GM19467 (cell line): Measurements from ENCODE around the gene MBP.

Experiments used
- ATAC-seq: cut with Tn5 transposase; IDR thresholded peaks from one replicate; pipeline ENCODE4 v1.9.1; 2021; ENCODE audit warnings: mild to moderate bottlenecking, moderate library complexity; ENCODE audit not compliant: unreplicated experiment

Gene MBP

DNA sequence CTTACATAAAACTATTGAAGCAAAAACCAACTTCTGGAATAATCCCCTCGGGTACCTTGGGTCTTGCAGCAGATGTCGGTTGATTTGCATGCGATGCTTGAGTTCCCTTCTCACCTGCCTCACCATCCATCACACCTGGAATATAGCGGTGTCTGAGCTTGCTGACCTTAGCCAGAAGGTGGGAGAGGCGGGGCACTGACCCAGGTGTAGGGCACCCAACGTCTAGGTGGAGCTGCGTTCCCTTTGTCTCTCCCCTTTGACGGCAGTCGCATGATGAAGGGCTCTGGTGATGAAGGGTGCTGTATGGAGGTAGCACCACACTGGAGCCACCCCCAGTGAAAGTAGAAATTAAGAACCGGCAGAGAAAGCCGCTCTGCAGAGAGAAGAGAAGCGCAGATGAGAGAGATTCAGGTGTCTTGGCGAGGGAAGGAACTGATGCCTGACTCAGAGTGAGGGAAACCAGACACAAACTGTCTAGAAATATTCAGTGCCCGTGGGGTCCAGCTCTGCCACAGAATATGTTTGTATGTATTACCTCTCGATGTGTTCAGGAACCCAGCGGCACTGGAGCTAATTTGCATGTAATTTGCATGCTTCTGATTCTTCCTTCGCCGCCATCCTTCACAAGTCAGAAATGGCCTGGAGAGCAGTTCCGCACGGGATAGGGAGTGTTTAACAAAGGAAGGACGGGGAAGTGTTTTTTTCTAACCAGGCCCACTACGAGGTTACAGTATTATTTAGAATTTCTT, 19.4 kb upstream of the MBP start:
- ATAC-seq, result no peak

DNA sequence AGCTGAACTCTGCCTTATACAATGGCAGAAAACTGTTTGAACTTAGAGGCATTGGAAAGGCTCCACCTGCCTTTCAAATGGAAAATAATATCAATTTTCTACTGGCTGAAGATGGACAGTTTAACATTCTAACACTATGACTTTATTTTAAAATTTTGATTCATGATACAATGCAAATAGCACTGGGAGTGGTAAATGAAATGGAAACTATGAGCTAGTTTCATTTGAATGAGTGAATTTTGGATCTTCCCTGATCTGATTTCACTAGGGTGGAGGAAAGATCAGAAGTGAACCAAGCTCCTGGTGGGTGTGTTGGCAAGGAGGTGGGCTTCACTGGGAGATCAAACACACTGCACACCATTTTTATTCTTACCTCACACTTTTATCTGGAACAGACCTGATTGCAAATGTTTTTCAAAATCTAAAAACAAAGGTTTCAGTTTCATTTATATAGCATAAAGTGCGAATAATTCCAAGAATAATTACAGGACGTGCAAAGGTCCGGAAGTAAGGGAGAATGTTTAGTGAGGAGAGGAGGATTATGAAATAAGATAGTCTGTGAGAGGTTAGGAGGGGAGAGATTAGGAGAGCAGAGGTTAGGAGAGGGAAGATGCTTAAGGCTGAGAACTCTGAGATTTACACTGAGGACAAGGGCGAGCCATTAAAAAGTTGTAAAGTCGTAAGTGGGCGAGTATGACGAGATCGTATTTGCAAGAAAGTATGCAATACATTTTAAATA, 18.6 kb upstream of the MBP start:
- ATAC-seq, result no peak

DNA sequence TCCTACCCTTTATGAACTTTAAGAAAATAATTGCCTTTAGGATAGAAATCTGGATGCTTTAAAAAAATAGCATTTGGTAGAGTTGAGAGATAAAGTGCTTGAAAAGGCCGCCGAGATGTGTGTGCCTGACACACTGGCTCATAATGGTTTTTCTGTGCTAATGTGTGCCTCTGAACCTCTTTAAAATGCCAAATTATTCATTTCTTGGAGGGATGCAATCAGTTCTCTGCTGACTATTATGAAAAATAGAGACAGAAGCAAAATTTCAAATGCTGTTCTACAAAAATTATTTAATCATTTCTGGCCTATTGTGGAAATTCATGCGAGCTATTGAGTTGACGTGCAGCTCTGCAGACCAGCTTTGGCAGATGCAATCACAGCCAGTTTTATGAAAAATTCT, 18.0 kb upstream of the MBP start:
- no peak for ATAC-seq

DNA sequence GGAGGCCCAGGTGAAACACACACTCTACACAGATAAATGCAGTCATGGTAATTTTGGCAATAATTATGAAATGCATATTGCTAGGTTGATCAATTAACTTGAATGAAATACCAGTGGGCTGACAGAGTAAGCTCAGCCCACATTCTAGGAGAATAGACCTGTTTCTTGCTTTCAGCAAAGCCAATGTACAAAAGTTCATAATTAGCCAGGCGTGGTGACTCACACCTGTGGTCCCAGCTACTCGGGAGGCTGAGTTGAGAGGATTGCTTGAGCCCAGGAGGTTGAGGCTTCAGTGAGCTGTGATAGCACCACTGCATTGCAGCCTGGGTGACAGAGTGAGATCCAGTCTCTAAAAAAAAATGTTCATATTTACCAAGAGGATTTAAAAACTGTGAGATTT, 15.7 kb upstream of the MBP start:
- no peak for ATAC-seq

DNA sequence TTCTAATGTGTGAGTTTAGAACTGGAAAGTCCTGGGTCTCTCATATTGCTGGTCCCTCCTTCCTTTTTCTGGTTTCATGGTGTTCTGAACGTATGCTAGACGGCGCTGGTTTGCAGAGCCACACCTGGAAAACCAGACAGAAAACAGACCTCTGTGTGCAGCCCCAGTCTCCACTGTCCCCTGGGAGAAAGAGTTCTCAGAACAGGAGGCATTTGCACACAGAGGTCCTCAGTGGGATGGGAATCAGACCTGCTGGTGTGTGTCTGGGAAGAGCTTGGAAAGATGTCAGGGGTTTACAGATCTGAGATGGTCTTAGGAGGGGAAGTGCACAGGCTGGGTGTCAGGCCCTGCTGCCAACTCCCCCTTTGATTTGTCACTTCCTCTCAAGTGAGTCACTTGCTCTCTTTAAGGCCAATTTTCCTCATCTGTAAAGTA, 14.9 kb upstream of the MBP start:
- ATAC-seq, result no peak

DNA sequence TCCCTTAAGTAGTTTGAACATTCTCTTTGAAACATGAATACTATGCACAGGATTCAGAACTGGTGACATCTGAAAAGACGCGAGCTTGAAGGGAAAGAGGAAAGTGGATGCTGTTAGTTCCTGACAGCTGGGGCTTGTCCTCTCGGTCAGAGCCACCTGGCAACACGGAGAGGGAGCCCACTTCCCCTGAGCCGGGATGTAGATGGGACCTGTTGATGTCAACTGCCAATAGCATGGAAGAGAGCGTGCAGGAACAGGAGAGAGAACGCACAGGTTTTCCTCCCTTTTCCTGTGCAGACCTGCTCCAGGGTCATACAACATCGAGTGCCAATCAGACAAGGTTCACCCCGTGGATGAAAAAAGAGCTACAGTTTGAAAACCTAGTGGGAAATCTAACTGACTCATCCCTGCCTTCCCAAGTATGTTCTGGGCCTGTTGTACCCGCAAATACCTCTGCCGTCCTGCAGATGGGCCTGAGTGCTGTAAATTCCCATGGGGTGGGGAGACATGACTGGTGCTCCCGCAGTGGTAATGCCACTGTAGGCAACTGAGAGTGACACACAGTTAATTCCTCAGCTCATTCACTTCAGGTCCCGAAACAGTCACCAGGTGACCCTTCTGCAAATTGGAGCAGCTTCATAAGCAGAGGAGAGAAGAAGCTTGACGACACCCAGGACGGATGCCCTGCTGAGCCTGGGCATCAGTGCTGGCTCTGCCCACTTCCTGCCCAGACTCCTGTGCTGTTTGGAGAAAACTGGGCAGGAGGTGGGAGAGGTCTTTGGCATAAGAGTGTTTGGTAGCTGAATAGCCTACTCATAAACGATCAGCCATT, 13.9 kb upstream of the MBP start:
- no peak for ATAC-seq

DNA sequence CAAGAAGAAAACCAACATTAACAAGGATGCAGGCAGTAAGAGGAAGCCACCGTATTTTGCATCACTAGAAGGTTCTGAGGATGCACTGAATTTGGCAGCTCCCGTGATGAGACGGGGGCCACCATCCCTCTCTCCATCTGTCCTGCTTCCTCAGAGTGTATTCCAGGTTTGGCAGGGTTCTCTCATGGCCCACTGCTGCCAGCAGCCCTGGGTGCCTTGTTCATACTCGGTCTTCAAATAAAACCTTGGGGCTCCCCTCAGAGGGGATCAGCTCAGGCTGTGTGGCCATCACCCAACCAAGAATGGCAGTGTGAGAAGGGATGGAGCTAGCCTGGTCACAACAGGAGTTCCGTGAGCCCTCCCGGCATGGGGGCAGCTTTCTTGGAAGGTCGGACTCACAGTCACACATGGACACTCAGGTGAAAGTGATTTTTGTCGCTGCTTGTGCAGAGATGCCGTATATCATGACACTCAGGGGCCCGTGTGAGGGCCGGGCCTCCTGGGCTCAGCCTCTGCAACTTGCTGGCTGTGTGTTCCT, 12.8 kb upstream of the MBP start:
- no peak for ATAC-seq

DNA sequence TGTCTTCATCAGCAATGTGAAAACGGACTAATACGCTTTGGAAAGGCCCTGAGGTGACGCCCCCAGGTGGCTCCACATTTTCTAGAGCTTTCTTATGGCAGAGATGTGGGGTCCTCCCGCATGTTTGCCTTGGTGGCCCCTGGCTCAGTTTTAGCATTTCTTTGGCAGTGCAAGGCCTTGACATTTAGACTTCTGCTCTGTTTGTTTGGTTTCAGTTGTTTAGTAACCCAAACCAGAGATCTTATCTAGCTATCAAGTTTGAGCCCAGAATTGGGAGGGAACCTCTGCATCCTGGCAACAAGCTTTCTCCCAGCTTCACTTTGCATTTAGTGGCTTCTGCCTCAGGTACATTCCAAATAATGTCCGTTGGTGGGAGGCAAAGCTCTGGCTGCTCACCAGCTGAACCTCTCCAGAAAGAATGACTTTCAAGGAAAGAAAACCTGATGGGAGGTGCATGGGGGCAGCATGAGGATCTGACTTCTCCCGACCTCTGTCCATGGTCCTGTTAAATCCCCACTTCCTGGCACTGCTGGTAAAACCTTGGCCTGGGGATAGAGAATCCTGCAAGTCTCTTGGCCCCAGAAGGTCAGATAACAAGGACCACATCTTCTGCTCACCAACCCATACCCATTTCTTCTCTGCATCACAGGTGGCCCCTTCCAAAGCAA, 12.0 kb upstream of the MBP start:
- no peak for ATAC-seq

DNA sequence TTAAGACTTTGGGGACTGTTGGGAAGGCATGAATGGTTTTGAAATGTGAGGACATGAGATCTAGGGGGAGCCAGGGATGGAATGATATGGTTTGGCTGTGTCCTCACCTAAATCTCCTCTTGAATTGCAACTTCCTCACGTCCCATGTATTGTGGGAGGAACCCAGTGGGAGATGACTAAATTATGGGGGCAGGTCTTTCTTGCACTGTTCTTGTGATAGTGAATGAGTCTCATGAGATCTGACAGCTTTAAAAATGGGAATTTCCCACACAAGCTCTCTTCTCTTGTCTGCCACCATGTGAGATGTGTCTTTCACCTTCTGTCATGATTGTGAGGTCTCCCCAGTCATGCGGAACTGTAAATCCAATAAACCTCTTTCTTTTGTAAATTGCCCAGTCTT, 11.5 kb upstream of the MBP start:
- no peak for ATAC-seq

DNA sequence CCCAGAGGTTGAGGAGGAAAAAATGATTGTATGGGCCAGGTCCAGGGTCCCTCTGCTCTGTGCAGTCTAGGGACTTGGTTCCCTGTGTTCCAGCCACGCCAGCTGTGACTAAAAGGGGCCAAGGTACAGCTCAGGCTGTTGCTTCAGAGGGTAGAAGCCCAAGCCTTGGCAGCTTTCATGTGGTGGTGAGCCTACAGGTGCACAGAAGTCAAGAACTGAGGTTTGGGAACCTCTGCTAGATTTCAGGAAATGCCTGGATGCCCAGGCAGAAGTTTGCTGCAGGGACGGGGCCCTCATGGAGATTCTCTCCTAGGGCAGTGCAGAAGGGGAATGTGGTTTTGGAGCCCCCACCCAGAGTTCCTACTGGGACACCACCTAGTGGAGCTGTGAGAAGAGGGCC, 10.6 kb upstream of the MBP start:
- ATAC-seq, result no peak

DNA sequence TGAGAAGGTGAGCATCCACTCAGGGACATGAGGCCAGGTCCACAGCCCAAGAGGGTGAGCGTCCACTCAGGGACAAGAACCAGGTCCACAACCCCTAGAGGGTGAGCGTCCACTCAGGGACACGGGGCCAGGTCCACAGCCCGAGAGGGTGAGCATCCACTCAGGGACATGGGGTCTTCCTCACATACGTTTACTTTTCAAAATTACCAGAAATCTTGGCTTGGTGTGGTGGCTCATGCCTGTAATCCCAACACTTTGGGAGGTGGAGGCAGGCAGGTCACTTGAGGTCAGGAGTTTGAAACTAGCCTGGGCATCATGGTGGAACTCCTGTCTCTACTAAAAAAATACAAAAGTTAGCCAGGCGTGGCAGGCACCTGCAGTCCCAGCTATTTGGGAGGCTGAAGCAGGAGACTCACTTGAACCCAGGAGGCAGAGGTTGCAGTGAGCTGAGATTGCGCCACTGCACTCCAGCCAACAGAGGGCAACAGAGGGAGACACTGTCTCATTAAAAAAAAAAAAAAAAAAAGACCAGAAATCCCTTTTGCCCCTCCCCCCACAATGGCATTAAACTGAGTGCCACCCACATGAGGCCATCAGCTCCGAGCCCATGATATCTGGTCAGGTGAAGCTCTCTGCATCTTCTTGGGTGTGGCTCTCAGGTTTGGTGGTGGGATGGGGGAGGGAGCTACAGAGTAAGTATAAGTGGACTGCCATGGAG, 9.0 kb upstream of the MBP start:
- ATAC-seq, result no peak

DNA sequence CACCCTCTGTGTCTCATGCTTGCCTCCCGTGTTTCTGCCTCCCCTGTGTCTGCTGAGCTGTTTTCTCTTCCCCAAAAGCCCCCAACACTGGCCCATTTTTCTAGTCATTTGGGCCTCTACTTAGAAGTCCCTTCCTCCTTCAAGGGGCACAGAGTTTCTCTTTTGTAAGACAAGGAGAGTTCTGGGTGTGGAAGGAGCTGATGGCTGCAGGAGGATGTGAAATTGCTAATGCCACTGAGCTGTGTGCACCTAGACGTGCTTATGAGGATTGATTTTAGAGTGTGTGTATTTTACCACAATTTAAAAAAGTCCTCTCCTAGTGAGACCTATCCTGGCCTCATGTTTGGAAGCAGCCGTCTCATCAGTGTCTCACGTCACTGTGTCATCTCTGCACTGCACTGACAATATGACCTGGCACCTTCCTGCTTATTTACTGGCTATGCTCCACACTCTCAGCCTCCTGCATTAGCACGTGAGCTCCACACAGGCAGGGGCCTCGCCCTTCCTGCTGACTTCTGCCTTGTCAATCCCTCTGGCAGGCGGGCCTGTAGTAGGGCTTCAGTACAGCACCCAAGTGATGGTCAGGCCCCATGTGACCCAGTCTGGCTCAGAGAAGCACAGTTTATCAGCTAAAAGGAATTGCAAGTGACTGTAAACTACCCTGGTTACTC, 8.0 kb upstream of the MBP start:
- ATAC-seq, result no peak

DNA sequence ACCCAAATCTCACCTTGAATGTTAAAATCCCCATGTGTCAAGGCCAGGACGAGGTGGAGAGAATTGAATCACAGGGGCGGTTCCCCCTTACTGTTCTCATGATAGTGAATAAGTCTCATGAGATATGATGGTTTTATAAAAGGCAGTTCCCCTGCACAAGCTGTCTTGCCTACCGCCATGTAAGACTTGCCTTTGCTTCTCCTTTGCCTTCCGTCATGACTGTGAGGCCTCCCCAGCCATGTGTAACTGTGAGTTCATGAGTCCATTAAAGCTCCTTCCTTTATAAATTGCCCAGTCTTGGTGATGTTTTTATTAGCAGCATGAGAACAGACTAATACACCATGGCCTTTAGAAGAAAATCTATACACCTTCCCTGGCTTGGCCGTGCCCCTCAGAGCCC, 7.4 kb upstream of the MBP start:
- no peak for ATAC-seq

DNA sequence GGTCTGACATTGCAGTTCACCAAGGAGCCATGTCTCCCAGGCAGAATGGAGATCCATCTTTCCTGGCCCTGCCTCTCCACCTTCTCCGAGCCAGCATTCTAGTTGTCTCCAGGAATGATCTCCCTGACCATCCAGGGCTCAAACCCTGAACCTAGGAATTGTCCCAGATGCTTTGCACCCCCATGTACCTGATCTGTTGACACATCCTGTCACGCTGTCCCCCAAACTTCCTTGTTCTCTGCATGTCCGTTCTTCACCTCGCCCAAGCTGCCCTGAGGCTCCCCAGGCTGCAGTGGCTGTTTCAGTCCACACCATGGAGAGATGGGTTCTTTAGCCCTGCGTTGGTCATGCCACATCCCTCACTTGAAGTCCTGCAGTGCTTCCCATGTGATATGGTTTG, 7.0 kb upstream of the MBP start:
- ATAC-seq, result no peak

DNA sequence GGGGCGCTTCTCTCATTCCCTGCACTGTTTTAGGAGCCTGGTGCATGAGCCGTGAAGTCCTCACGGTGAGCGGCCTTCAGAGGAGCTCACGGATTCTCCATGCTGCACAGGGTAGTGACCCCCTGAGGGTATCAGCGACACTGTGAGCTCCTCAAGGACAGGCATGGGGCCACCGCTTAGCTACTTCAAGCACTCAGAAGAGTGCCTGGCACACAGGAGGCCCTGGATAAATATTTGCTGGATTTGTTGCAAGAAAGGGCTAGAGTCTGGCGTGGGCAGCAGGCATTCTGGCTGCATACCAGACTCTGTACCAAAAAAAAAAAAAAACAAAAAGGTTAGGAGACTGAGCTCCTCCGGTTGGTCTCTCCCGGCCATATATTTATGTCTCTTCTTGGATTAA, 5.7 kb upstream of the MBP start:
- ATAC-seq, result no peak

DNA sequence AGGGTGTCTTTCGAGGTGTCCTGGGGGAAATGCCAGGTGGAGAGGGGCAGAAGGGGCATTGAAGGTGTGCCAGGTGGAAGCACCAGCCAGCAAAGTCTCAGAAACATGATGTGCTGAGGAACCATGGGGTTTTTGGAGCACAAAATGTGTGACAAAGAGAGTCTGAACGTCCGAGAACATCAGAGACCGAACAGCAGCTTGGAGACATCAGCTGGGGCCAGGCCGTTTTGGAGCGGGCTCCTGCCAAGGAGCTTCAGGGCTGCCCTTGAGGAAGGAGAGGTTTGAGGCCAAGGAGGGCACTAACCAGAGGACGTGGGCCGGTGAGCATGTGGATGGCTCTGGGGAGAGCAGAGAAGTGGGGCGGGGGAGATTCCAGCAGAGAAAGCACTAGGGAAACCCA, 5.3 kb upstream of the MBP start:
- ATAC-seq, result no peak

DNA sequence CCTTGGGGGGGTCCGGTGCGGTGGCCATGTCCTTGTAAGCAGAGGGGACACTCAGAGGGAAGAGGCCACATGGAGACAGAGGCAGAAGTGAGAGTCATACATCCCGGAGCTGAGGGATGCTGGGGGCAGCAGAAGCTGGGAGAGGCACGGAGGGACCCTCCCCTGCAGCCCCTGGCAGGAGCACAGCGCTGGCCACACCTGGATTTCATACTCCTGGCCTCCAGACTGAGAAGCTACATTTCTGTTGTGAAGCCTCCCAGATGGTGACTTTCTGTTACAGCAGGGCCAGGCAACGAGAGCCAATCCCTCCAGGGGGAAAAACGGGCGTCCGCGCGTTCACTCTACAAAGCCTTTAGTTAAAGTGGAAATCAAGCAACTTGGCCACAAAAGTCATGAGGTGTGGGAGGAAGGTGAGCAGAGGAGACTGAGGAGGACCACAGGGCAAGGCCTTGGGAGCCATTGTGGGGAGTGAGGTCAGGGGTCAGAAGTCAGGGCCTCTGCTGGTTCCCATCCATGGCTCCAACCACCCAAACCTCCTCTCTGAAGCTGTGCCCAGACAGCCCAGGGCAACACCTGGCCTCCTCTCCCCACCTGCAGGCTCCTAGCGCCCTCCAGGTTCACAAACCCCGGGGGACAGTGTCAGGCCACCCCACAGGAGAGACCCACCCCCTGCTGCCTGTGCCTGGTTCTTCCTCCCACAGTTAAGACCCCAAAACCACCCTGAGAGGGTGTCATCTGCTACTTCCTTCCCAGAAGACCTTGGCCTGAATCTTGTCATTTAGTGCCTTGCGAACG, 4.5 kb upstream of the MBP start:
- ATAC-seq, result no peak

DNA sequence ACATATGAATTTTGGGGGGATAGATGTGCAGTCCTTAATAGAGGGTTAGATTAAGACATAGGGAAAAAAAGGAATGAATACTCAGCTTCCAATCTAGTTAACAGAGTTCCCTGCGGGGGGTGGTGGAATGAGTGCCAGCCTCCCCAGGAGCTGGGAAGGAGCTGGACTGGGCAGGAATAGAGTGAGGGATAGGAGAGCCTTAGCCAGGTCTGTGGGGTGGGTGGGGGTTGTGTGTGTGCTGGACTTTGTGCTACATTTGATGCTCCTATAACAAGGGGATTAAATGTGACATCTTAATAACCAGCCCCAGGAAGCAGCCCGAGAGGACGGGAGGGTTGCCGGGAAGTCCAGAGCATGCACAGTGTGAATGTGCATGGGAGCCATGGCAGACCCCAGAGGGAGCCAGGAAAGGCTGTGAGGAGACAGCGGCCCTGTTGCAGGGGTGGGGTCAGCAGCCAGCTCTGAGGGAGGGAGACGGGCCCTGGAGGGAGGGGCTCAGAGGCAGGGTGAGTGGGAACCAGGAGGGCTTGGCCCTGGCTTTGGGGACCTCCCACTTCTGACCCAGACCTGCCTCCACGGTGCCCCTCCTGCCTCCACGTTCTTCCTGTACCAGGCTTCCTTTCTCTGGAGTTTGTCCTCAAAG, 3.6 kb upstream of the MBP start:
- no peak for ATAC-seq
